ENCODE measurements around the gene DNM3.

Gene DNM3

DNA sequence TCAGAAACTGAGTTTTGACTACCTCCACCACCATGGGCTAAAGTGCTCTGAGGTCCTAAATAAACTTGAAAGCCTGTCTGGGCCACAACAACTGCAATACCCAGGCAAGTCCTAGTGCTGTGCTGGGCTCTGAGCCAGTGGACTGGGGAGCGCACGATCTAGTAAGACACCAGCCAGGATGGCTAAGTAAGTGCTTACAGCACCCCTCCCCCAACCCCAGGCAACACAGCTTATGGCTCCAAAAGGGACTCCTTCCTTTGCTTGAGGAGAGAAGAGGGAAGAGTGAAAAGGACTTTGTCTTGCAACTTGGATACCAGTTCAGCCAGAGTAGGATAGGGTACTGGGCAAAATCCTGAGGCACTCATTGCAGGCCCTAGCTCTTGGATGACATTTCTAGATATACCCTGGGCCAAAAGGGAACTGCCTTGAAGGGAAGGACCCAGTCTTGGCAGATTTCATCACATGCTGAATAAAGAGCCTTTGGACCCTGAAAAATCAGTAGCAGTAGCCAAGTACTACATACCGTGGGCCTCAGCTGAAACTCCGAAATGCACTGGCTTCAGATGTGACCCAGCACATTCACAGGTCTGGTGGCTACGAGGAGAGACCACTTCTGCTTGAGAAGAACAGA is 580.8 kb downstream of the DNM3 start:
- H3K4me1 ChIP-seq (ENCODE audit: control insufficient read depth, insufficient read depth, low read length) = no peaks in the 10 kb centered on the region
- POLR2A ChIA-PET = no interaction called here
- no peaks in the 10 kb centered on the region for H3K9me3 ChIP-seq (ENCODE audit: control insufficient read depth, insufficient read depth, low read depth, low read length)
- no peaks in the 10 kb centered on the region for H3K36me3 ChIP-seq (ENCODE audit: control insufficient read depth in 2 of 2, insufficient read depth in 1 of 2, low read length in 2 of 2)
- H3K4me3 ChIP-seq (ENCODE audit: low read depth, low read length) = no peak overlapping the region
- no peak for TF ChIP-seq HOXC10 (CRISPR knock-in tag; IDR thresholded peaks at IDR 0.05)
- no peak for TF ChIP-seq ZIC2 (tag by site-specific recombination; IDR thresholded peaks at IDR 0.05)
- CTCF ChIA-PET = interaction anchor here (0.6 to 0.7 kb wide), 3 partner anchors 15 to 687 kb away, joined by 3 read pairs; no protein-coding TSS in a partner anchor
- no peak overlapping the region for H3K27ac ChIP-seq (ENCODE audit: extremely low read depth, low read depth, low read length)

DNA sequence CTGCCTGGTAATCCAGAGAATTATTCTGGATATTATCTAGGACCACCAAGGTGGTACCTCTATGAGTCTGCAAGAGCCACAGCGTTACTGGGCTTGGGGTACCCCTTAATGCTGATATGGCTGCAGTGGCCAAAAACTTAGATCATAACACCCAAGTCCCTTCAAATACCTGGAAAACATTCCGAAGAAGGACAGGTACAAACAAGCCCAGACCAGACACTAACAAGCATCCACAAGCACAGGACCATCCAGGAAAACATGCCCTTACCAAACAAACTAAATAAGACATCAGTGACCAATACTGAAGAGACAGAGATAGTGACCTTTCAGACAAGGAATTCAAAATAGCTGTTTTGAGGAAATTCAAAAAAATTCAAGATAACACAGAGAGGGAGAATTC is 582.0 kb downstream of the DNM3 start:
- no peaks in the 10 kb centered on the region for H3K4me1 ChIP-seq (ENCODE audit: control insufficient read depth, insufficient read depth, low read length)
- no peak overlapping the region for H3K27ac ChIP-seq (ENCODE audit: extremely low read depth, low read depth, low read length)
- H3K9me3 ChIP-seq (ENCODE audit: control insufficient read depth, insufficient read depth, low read depth, low read length) = no peaks in the 10 kb centered on the region
- TF ChIP-seq, protein P1, sequence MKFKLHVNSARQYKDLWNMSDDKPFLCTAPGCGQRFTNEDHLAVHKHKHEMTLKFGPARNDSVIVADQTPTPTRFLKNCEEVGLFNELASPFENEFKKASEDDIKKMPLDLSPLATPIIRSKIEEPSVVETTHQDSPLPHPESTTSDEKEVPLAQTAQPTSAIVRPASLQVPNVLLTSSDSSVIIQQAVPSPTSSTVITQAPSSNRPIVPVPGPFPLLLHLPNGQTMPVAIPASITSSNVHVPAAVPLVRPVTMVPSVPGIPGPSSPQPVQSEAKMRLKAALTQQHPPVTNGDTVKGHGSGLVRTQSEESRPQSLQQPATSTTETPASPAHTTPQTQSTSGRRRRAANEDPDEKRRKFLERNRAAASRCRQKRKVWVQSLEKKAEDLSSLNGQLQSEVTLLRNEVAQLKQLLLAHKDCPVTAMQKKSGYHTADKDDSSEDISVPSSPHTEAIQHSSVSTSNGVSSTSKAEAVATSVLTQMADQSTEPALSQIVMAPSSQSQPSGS (tag by site-specific recombination; IDR thresholded peaks at IDR 0.05; ENCODE audit: low read depth) = no peak
- TF ChIP-seq SP3 (tag by site-specific recombination; IDR thresholded peaks at IDR 0.05) (no peak), TRIM28 (IDR thresholded peaks at IDR 0.05; ENCODE audit: borderline replicate concordance, low read length) (no peak), ZNF571 (tag by site-specific recombination; IDR thresholded peaks at IDR 0.05) (no peak), EGR2 (tag by site-specific recombination; IDR thresholded peaks at IDR 0.05; ENCODE audit: low read depth) (no peak), ZNF19 (tag by site-specific recombination; IDR thresholded peaks at IDR 0.05; ENCODE audit: low read depth) (no peak), ZNF548 (tag by site-specific recombination; IDR thresholded peaks at IDR 0.05) (no peak), TCF7L2 (IDR thresholded peaks at IDR 0.05; ENCODE audit: borderline replicate concordance, low read depth, low read length) (no peak), ZNF335 (tag by site-specific recombination; conservative IDR thresholded peaks at IDR 0.05) (no peak), HOXA7 (CRISPR knock-in tag; IDR thresholded peaks at IDR 0.05; ENCODE audit: borderline replicate concordance) (no peak), OSR2 (tag by site-specific recombination; IDR thresholded peaks at IDR 0.05) (no peak), KLF9 (tag by site-specific recombination; IDR thresholded peaks at IDR 0.05; ENCODE audit: low read depth) (no peak), ZNF311 (tag by site-specific recombination; IDR thresholded peaks at IDR 0.05; ENCODE audit: borderline replicate concordance) (no peak), ZBTB1 (tag by site-specific recombination; IDR thresholded peaks at IDR 0.05) (no peak), ZNF610 (tag by site-specific recombination; IDR thresholded peaks at IDR 0.05; ENCODE audit: borderline replicate concordance) (no peak)
- TF ChIP-seq, protein P2, sequence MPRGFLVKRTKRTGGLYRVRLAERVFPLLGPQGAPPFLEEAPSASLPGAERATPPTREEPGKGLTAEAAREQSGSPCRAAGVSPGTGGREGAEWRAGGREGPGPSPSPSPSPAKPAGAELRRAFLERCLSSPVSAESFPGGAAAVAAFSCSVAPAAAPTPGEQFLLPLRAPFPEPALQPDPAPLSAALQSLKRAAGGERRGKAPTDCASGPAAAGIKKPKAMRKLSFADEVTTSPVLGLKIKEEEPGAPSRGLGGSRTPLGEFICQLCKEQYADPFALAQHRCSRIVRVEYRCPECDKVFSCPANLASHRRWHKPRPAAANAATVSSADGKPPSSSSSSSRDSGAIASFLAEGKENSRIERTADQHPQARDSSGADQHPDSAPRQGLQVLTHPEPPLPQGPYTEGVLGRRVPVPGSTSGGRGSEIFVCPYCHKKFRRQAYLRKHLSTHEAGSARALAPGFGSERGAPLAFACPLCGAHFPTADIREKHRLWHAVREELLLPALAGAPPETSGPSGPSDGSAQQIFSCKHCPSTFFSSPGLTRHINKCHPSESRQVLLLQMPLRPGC (tag by site-specific recombination; IDR thresholded peaks at IDR 0.05) = no peak
- TF ChIP-seq, protein P3, sequence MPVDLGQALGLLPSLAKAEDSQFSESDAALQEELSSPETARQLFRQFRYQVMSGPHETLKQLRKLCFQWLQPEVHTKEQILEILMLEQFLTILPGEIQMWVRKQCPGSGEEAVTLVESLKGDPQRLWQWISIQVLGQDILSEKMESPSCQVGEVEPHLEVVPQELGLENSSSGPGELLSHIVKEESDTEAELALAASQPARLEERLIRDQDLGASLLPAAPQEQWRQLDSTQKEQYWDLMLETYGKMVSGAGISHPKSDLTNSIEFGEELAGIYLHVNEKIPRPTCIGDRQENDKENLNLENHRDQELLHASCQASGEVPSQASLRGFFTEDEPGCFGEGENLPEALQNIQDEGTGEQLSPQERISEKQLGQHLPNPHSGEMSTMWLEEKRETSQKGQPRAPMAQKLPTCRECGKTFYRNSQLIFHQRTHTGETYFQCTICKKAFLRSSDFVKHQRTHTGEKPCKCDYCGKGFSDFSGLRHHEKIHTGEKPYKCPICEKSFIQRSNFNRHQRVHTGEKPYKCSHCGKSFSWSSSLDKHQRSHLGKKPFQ (tag by site-specific recombination; IDR thresholded peaks at IDR 0.05) = no peak
- TF ChIP-seq, protein P4, sequence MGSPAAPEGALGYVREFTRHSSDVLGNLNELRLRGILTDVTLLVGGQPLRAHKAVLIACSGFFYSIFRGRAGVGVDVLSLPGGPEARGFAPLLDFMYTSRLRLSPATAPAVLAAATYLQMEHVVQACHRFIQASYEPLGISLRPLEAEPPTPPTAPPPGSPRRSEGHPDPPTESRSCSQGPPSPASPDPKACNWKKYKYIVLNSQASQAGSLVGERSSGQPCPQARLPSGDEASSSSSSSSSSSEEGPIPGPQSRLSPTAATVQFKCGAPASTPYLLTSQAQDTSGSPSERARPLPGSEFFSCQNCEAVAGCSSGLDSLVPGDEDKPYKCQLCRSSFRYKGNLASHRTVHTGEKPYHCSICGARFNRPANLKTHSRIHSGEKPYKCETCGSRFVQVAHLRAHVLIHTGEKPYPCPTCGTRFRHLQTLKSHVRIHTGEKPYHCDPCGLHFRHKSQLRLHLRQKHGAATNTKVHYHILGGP (tag by site-specific recombination; IDR thresholded peaks at IDR 0.05) = no peak
- TF ChIP-seq, protein P5, sequence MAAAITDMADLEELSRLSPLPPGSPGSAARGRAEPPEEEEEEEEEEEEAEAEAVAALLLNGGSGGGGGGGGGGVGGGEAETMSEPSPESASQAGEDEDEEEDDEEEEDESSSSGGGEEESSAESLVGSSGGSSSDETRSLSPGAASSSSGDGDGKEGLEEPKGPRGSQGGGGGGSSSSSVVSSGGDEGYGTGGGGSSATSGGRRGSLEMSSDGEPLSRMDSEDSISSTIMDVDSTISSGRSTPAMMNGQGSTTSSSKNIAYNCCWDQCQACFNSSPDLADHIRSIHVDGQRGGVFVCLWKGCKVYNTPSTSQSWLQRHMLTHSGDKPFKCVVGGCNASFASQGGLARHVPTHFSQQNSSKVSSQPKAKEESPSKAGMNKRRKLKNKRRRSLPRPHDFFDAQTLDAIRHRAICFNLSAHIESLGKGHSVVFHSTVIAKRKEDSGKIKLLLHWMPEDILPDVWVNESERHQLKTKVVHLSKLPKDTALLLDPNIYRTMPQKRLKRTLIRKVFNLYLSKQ (tag by site-specific recombination; IDR thresholded peaks at IDR 0.05; ENCODE audit: borderline replicate concordance) = no peak
- TF ChIP-seq, protein P6, sequence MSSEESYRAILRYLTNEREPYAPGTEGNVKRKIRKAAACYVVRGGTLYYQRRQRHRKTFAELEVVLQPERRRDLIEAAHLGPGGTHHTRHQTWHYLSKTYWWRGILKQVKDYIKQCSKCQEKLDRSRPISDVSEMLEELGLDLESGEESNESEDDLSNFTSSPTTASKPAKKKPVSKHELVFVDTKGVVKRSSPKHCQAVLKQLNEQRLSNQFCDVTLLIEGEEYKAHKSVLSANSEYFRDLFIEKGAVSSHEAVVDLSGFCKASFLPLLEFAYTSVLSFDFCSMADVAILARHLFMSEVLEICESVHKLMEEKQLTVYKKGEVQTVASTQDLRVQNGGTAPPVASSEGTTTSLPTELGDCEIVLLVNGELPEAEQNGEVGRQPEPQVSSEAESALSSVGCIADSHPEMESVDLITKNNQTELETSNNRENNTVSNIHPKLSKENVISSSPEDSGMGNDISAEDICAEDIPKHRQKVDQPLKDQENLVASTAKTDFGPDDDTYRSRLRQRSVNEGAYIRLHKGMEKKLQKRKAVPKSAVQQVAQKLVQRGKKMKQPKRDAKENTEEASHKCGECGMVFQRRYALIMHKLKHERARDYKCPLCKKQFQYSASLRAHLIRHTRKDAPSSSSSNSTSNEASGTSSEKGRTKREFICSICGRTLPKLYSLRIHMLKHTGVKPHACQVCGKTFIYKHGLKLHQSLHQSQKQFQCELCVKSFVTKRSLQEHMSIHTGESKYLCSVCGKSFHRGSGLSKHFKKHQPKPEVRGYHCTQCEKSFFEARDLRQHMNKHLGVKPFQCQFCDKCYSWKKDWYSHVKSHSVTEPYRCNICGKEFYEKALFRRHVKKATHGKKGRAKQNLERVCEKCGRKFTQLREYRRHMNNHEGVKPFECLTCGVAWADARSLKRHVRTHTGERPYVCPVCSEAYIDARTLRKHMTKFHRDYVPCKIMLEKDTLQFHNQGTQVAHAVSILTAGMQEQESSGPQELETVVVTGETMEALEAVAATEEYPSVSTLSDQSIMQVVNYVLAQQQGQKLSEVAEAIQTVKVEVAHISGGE (tag by site-specific recombination; conservative IDR thresholded peaks at IDR 0.05; ENCODE audit: low read depth) = no peak
- ChIA-PET CTCF (interaction anchor here (0.6 to 1.8 kb wide), 3 partner anchors 104 to 420 kb away, joined by 3 to 5 read pairs (median 3); no protein-coding TSS in a partner anchor), POLR2A (no interaction called here)
- no peaks in the 10 kb centered on the region for H3K36me3 ChIP-seq (ENCODE audit: control insufficient read depth in 2 of 2, insufficient read depth in 1 of 2, low read length in 2 of 2)
- H3K4me3 ChIP-seq (ENCODE audit: low read depth, low read length) = no peak overlapping the region
